Upper lobe of left lung (tissue), 4 donors: Measurements from ENCODE around the gene GALNT8.
"Not testable (repeated sequence)": the region's sequence is repeated elsewhere in the genome, so short reads cannot be mapped to it uniquely, and the experiment has no call there.

ENCODE experiments used
- CTCF ChIP-seq, 6 experiments: fragments of 450-650 bp in 4 of 6; fragments of 200-600 bp in 2 of 6; sonication (generic) in 2 of 6; IDR thresholded peaks; one replicate each; pipeline ENCODE4 v1.5.1; 2016 to 2019; ENCODE audit warnings: antibody characterized with exemption in 6 of 6
- POLR2AphosphoS5 ChIP-seq, 2 donors: sonication (generic); formaldehyde crosslinking; IDR thresholded peaks; one replicate each; pipeline ENCODE4 v1.5.1; 2017; ENCODE audit warnings: antibody characterized with exemption in 2 of 2

- not testable (repeated sequence) for TF ChIP-seq POLR2AphosphoS5, CTCF (IDR thresholded peaks at IDR 0.05)
Measured at GRCh38 chr12:4721587-4721986, 1.4 kb downstream of the GALNT8 start.
